Spinal cord (tissue), 10 donors: Measurements from ENCODE around the gene KISS1R. TPM values are rescaled to one million over a fixed set of nuclear protein-coding genes. Genes with fewer than 3 reads are reported as not detected.

Experiments
- DNase-seq, 6 donors: peaks; one replicate each; pipeline versions ENCODE4 v3.0.0 to v3.0.0-alpha.2; 2013 to 2015; ENCODE audit warnings: low spot score in 6 of 6, low read depth in 4 of 6
- H3K27ac ChIP-seq: one replicate; pipeline ENCODE4 v1.5.1; 2013; ENCODE audit warnings: low read depth, low read length, control low read depth
- H3K27me3 ChIP-seq: one replicate; pipeline ENCODE4 v1.6.1; 2013; ENCODE audit warnings: low read length; ENCODE audit not compliant: control insufficient read depth, insufficient read depth
- H3K36me3 ChIP-seq: one replicate; pipeline ENCODE4 v1.6.1; 2013; ENCODE audit warnings: low read length; ENCODE audit not compliant: control insufficient read depth, insufficient read depth
- H3K4me1 ChIP-seq: one replicate; pipeline ENCODE4 v1.6.1; 2013; ENCODE audit warnings: low read length; ENCODE audit not compliant: control insufficient read depth, insufficient read depth
- H3K4me3 ChIP-seq: one replicate; pipeline ENCODE4 v1.5.1; 2013; ENCODE audit warnings: low read depth, low read length, control low read depth
- H3K9me3 ChIP-seq: one replicate; pipeline ENCODE4 v1.6.1; 2013; ENCODE audit warnings: low read length; ENCODE audit not compliant: control insufficient read depth, insufficient read depth
- WGBS: methylation state at CpG from one replicate; pipeline ENCODE4 v1.1.5; 2013; ENCODE audit warnings: missing lambda C conversion rate; ENCODE audit not compliant: insufficient coverage; 5-methylcytosine and 5-hydroxymethylcytosine counted together
- polyA plus RNA-seq, 2 donors: library from polyadenylated mRNA; unstranded; fragments of 120-200 nt; gene quantifications; one replicate each; pipeline ENCODE4 v1.2.1, GENCODE V29; 2013; ENCODE audit not compliant: insufficient read length in 2 of 2
- total RNA-seq, 2 donors: library from RNA; depleted of rRNA in 1 of 2; stranded (reverse); fragments of 120-200 nt in 1 of 2; fragments of >200 nt in 1 of 2; gene quantifications; one replicate each; pipeline versions ENCODE4 v1.2.3 to v1.2.4, GENCODE V29; 2013 to 2014
- donor health status: healthy.

The KISS1R gene
- total and polyA plus RNA-seq, 4 donors, result 0.50 to 2.7 (median 2.2) TPM

- no peak for DNase-seq
- no peak overlapping the region for H3K27ac ChIP-seq
- H3K9me3 ChIP-seq, result no peaks in the 10 kb centered on the region
- 86% methylated on average over 8 of the region's 30 CpGs for WGBS
- H3K36me3 ChIP-seq, result peaks cover 98% of the 10 kb centered on the region
- no peak overlapping the region for H3K4me3 ChIP-seq
- H3K27me3 ChIP-seq, result no peaks in the 10 kb centered on the region
- H3K4me1 ChIP-seq, result peaks cover 13% of the 10 kb centered on the region
Measured at GRCh38 chr19:882871-883497, 34.1 kb upstream of the KISS1R start.

GRCh38 chr19:883661-884211 lies 33.4 kb upstream of the KISS1R start:
- peaks cover 13% of the 10 kb centered on the region for H3K4me1 ChIP-seq
- WGBS, result 91% methylated on average over 19 of the region's 22 CpGs
- DNase-seq, result no peak
- peaks cover 96% of the 10 kb centered on the region for H3K36me3 ChIP-seq
- no peak overlapping the region for H3K4me3 ChIP-seq
- H3K9me3 ChIP-seq, result no peaks in the 10 kb centered on the region
- H3K27me3 ChIP-seq, result no peaks in the 10 kb centered on the region
- H3K27ac ChIP-seq, result no peak overlapping the region

DNA sequence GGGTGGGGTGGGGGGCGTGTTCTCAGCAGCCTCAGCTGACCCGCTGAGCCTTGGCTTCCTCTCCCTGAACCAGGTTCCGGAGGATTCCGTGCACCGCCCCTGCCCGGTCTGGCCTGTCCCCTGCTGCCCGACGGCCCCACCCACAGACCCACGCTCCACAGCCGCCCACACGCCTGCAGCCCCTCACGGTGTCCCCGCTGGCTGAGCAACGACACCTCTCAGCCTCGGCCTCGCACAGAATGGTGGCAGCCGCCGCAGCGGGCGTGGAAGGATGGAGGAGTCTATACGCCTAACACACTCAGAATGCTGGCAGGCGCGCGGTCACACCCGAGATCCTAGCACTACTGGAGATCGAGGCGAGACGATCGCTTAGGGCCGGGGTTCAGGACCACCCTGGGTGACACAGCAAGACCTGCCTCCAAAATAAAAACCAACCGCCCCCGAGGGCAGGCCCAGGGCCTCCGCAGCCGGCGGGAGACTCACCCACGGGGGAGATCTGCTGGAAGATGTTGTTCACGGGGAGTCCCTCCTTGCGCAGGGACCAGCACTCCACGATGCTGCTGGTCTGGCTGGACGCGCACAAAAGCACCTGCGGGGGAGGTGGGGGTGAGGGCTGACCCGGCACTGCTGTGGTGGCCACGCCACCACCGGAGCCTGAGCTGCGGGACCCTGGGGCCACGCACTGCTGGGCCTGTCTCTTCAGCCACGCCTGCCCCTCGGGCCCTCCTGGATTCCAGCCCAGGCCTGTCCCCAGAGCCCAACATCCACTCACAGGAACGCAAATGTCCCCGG lies 32.5 kb upstream of the KISS1R start:
- H3K27me3 ChIP-seq, result no peaks in the 10 kb centered on the region

DNA sequence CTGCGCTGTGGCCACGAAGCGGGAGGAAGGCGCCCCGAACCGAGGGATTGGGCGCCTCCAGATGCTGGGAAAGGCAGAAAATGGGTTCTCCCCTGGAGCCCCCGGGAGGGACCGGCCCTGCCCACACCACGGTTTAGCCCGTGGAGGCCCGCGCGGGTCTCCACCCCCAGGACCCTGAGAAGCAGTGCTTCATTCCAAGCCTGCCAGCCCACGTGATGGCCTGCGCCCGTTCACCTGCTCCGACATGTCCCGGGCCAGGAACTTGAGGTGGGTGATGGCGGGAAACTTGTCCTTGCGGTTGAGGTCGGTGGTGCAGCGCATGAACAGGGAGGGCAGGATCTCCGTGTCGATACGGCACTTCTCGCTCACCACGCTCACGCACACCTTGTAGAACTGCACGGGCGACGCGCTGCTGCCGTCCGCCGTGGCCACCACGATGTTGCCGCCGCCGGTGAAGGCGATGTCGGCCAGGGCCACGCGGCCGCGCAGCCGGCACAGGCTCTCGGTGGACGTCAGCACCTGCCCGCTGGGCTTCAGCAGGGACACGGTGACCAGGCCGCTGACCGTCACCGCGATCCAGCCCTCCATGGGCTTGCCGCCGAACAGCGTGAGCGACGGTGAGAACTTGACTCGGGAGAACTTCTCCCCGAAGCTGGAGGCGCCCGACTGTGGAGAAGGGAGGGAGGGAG lies 31.5 kb upstream of the KISS1R start:
- H3K27me3 ChIP-seq, result no peaks in the 10 kb centered on the region
- peaks cover 96% of the 10 kb centered on the region for H3K36me3 ChIP-seq
- no peak overlapping the region for H3K27ac ChIP-seq
- no peak overlapping the region for H3K4me3 ChIP-seq
- 95% methylated on average over 64 of the region's 64 CpGs for WGBS
- H3K9me3 ChIP-seq, result no peaks in the 10 kb centered on the region
- peaks cover 13% of the 10 kb centered on the region for H3K4me1 ChIP-seq
- DNase-seq, result no peak

More for the DNA sequence above, 32.5 kb upstream of the KISS1R start:
- no peak overlapping the region for H3K27ac ChIP-seq
- 93% methylated on average over 49 of the region's 51 CpGs for WGBS
- H3K4me1 ChIP-seq, result peaks cover 13% of the 10 kb centered on the region
- no peak overlapping the region for H3K4me3 ChIP-seq
- H3K9me3 ChIP-seq, result no peaks in the 10 kb centered on the region
- peaks cover 96% of the 10 kb centered on the region for H3K36me3 ChIP-seq
- no peak for DNase-seq

DNA sequence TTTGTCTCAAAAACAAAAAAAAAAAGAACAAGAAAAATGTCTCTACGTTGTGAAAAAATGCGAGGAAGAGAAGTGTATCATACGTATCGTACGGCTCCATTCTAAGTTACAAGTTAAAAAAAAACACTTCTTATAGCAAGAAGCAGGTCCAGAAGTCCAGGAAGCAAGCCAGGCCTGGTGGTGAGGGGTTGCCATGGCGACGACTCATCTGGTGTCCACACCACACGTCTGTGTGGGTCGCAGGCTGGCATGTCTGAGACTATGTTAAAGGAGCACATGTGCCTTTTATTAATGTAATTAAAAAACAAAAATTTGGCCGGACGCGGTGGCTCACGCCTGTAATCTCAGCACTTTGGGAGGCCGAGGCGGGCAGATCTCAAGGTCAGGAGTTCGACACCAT lies 30.1 kb upstream of the KISS1R start:
- WGBS, result 94% methylated on average over 3 of the region's 16 CpGs
- Histone ChIP-seq H3K27me3 (no peaks in the 10 kb centered on the region), H3K27ac (no peak overlapping the region), H3K36me3 (peaks cover 90% of the 10 kb centered on the region), H3K4me3 (no peak overlapping the region), H3K4me1 (peaks cover 20% of the 10 kb centered on the region), H3K9me3 (no peaks in the 10 kb centered on the region)
- peak in 2 of 6 donors; percentile 64 to 76 for DNase-seq

DNA sequence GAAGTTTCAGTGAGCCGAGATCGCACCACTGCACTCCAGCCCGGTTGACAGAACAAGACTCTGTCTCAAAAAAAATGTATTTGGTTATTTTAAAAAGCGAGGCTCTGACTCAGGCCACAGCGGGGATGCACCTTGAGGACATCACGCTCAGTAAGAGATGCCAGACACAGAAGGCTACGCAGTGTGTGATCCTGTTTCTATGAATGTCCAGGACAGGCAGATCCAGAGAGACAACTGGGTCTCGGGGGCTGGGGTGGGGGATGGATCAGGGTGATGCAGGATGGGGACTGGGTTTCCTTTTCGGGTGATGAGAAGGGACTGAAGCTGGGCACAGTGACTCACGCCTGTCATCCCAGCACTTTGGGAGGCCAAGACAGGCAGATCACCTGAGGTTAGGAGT lies 29.5 kb upstream of the KISS1R start:
- Histone ChIP-seq H3K4me3 (no peak overlapping the region), H3K9me3 (no peaks in the 10 kb centered on the region), H3K27me3 (no peaks in the 10 kb centered on the region), H3K27ac (no peak overlapping the region), H3K36me3 (peaks cover 85% of the 10 kb centered on the region), H3K4me1 (peaks cover 23% of the 10 kb centered on the region)
- WGBS, result 97% methylated on average over 10 of the region's 10 CpGs
- no peak for DNase-seq

DNA sequence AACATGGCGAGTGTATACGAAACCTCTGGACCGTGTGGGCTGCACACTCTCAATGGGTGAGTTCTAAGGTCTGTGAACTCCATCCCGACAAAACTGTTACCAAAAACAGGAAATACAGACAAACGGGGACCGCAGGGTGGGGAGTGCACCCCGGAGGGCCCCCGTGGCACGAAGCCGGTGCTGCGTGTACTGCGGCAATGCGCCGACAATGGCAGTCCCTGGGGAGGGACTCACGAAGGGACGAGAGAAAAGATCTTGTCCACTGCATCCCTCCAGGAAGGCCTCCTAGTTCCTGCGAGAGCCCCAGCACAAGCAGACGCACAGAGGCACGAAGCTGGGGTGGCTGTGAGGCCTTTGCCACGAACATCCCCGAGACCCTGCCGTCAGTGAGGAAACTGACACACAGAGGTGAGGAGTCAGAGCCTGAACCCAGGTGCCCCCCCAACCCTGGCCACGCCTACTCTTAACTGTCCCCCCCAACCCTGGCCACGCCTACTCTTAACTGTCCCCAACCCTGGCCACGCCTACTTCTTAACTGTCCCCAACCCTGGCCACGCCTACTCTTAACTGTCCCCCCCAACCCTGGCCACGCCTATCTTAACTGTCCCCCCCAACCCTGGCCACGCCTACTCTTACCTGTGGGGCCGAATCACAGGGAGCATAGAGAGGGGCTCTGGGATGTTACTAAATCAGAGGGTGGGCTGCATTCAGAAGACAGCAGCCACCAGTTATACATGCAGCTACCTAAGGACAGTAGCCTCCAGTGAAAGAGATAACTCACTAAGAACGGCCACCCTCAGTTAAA lies 28.4 kb upstream of the KISS1R start:
- Histone ChIP-seq H3K36me3 (peaks cover 73% of the 10 kb centered on the region), H3K9me3 (no peaks in the 10 kb centered on the region), H3K27ac (no peak overlapping the region), H3K27me3 (no peaks in the 10 kb centered on the region), H3K4me3 (no peak overlapping the region), H3K4me1 (peaks cover 23% of the 10 kb centered on the region)
- DNase-seq, result no peak
- WGBS, result 95% methylated on average over 22 of the region's 30 CpGs

DNA sequence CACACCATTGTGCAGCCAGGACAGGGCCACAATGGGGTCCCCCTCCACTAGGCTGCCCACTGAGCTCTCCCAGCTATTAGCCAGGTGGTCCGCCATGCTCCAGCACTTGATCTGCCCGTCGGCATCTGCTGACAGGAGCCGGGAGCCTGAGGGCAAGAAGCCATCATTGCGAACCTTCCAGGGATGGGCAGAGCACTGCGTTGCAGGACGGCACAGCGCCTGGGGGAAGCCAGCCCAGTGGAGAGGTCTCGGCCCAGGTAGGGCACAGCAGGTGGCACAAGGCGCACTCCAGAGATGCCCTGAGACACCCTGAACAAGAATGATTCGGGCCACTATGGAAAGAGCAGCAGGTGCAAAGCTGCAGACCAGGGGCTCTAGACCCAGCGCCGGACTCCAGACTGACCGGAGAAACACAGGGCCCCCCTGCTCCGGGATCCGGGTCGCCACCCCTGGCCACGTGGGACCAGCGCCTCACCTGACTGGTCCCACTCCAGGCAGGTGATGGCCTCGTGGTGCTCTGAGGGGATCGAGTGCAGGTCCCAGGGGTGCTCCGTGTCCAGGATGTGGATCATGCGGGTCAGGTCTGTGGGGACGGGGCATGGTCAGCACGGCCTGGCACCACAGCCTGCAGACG lies 27.4 kb upstream of the KISS1R start:
- Histone ChIP-seq H3K36me3 (peaks cover 63% of the 10 kb centered on the region), H3K27me3 (no peaks in the 10 kb centered on the region)
- 97% methylated on average over 26 of the region's 26 CpGs for WGBS

DNA sequence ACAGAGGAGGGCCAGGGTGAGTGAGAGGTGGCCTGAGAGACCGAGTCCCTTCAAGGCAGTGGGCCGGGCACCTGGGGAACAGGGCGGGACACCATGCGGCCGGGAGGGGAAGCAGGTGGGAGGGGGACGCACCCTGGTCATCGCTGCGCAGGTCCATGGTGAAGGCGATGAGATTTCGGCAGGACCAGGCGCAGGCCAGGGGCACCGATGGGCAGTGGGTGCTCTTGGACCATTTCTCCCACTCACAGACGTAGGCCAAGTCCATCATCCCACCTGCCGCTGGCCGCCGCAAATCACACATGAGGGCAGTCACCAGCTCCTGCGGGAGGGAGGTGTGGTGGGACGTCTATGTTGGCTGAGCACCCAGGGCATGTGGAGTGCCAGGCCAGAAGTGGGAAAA lies 26.3 kb upstream of the KISS1R start:
- no peaks in the 10 kb centered on the region for H3K27me3 ChIP-seq
- peaks cover 52% of the 10 kb centered on the region for H3K36me3 ChIP-seq
- no peak overlapping the region for H3K27ac ChIP-seq
- 85% methylated on average over 13 of the region's 18 CpGs for WGBS
- H3K4me3 ChIP-seq, result no peak overlapping the region
- no peaks in the 10 kb centered on the region for H3K9me3 ChIP-seq
- DNase-seq, result no peak
- peaks cover 23% of the 10 kb centered on the region for H3K4me1 ChIP-seq

More for the DNA sequence above, 27.4 kb upstream of the KISS1R start:
- peaks cover 23% of the 10 kb centered on the region for H3K4me1 ChIP-seq
- H3K4me3 ChIP-seq, result no peak overlapping the region
- no peaks in the 10 kb centered on the region for H3K9me3 ChIP-seq
- no peak overlapping the region for H3K27ac ChIP-seq
- no peak for DNase-seq
